Measurements from ENCODE around the gene CTNNAL1.

- TF ChIP-seq, protein P1, sequence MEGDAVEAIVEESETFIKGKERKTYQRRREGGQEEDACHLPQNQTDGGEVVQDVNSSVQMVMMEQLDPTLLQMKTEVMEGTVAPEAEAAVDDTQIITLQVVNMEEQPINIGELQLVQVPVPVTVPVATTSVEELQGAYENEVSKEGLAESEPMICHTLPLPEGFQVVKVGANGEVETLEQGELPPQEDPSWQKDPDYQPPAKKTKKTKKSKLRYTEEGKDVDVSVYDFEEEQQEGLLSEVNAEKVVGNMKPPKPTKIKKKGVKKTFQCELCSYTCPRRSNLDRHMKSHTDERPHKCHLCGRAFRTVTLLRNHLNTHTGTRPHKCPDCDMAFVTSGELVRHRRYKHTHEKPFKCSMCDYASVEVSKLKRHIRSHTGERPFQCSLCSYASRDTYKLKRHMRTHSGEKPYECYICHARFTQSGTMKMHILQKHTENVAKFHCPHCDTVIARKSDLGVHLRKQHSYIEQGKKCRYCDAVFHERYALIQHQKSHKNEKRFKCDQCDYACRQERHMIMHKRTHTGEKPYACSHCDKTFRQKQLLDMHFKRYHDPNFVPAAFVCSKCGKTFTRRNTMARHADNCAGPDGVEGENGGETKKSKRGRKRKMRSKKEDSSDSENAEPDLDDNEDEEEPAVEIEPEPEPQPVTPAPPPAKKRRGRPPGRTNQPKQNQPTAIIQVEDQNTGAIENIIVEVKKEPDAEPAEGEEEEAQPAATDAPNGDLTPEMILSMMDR (conservative IDR thresholded peaks at IDR 0.05; ENCODE audit: low read depth, low read length) = no peak
- TF ChIP-seq EZH2 (IDR thresholded peaks at IDR 0.05; ENCODE audit: borderline replicate concordance, low read depth, low read length, poor library complexity, severe bottlenecking) = no peak
Measured at GRCh38 chr9:108961151-108961550, 52.1 kb downstream of the CTNNAL1 start.

All from A673 (cell line).